Gastrocnemius medialis (tissue), 4 donors: ENCODE measurements around the gene MMEL1. TPM values are rescaled to one million over a fixed set of nuclear protein-coding genes. Genes with fewer than 3 reads are reported as not detected.

Experiments used
- ATAC-seq, 2 donors: fragments of 150-250 bp; one replicate each; pipeline ENCODE4 v1.9.1; 2016
- DNase-seq, 2 donors: peaks; one replicate each; pipeline ENCODE4 v3.0.0-alpha.2; 2019
- H3K27ac ChIP-seq, 4 donors: fragments of 200-600 bp; sonication (generic); 1 replicate in 1 of 4; 2 replicates in 3 of 4; pipeline ENCODE4 v1.5.1; 2016 to 2018; ENCODE audit warnings: mild to moderate bottlenecking in 2 of 4, moderate library complexity in 1 of 4
- H3K27me3 ChIP-seq, 3 donors: fragments of 200-600 bp; sonication (generic) in 2 of 3; 1 replicate in 1 of 3; 2 replicates in 2 of 3; pipeline versions ENCODE4 v1.5.1 to v1.6.0; 2016 to 2019; ENCODE audit warnings: mild to moderate bottlenecking in 1 of 3, moderate library complexity in 1 of 3
- H3K36me3 ChIP-seq, 2 donors: fragments of 200-600 bp; sonication (generic) in 1 of 2; one replicate each; pipeline ENCODE4 v1.5.1; 2017 to 2018
- H3K4me1 ChIP-seq, 2 donors: fragments of 200-600 bp; sonication (generic) in 1 of 2; one replicate each; pipeline ENCODE4 v1.5.1; 2016 to 2017; ENCODE audit warnings: mild to moderate bottlenecking in 2 of 2
- H3K4me3 ChIP-seq, 4 donors: fragments of 200-600 bp; sonication (generic) in 3 of 4; 1 replicate in 1 of 4; 2 replicates in 3 of 4; pipeline ENCODE4 v1.5.1; 2016 to 2019; ENCODE audit warnings: mild to moderate bottlenecking in 2 of 4
- H3K9me3 ChIP-seq, 3 donors: fragments of 200-600 bp; sonication (generic) in 2 of 3; 1 replicate in 1 of 3; 2 replicates in 2 of 3; pipeline ENCODE4 v1.5.1; 2016 to 2019
- POLR2A ChIP-seq, 2 donors: fragments of 450-650 bp; IDR thresholded peaks; one replicate each; pipeline ENCODE4 v1.6.1; 2017; ENCODE audit warnings: antibody characterized with exemption in 2 of 2, mild to moderate bottlenecking in 2 of 2, moderate library complexity in 2 of 2
- in situ Hi-C, 4 donors: fragments of 200-750 bp; cut with MboI; loops; one replicate each; pipeline versions ENCODE4 v1.15.0 to v1.8.0; 2017; ENCODE audit warnings: low sequenced_read_pairs in 4 of 4
- intact Hi-C: fragments of 100-400 bp; cut with DNase I; formaldehyde crosslinking; loops from one replicate; pipeline ENCODE4 v1.15.1; 2023; ENCODE audit warnings: low total_unique reads
- total RNA-seq, 4 donors: library from RNA; depleted of rRNA; stranded (reverse); fragments of >200 nt; gene quantifications; one replicate each; pipeline versions ENCODE4 v1.1.0 to v1.2.3, GENCODE V29; 2016
- TF ChIP-seq, protein P1 (sequence below), 5 experiments: fragments of 450-650 bp in 3 of 5; fragments of 200-600 bp in 2 of 5; sonication (generic) in 2 of 5; IDR thresholded peaks in 4 of 5; conservative IDR thresholded peaks in 1 of 5; 1 replicate in 4 of 5; 2 replicates in 1 of 5; pipeline ENCODE4 v1.5.1; 2016 to 2019; ENCODE audit warnings: antibody characterized with exemption in 5 of 5, mild to moderate bottlenecking in 3 of 5, moderate library complexity in 3 of 5

Gene MMEL1
- total RNA-seq, 4 donors from 2014 or later = not detected

- H3K36me3 ChIP-seq = no peaks in the 10 kb centered on the region
- H3K9me3 ChIP-seq = no peaks in the 10 kb centered on the region
- in situ Hi-C loops = loop anchor here in 2 of 4 donors (25.0 kb wide), 1 partner anchor 404 kb away; the partner anchor contains the start of gene FAAP20 (in 2 of the 2)
- H3K4me1 ChIP-seq = peaks cover 0 to 8% of the 10 kb centered on the region in 2 donors
- no peak overlapping the region for H3K27ac ChIP-seq
- TF ChIP-seq POLR2A (IDR thresholded peaks at IDR 0.05) = no peak
- TF ChIP-seq, protein P1, sequence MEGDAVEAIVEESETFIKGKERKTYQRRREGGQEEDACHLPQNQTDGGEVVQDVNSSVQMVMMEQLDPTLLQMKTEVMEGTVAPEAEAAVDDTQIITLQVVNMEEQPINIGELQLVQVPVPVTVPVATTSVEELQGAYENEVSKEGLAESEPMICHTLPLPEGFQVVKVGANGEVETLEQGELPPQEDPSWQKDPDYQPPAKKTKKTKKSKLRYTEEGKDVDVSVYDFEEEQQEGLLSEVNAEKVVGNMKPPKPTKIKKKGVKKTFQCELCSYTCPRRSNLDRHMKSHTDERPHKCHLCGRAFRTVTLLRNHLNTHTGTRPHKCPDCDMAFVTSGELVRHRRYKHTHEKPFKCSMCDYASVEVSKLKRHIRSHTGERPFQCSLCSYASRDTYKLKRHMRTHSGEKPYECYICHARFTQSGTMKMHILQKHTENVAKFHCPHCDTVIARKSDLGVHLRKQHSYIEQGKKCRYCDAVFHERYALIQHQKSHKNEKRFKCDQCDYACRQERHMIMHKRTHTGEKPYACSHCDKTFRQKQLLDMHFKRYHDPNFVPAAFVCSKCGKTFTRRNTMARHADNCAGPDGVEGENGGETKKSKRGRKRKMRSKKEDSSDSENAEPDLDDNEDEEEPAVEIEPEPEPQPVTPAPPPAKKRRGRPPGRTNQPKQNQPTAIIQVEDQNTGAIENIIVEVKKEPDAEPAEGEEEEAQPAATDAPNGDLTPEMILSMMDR (IDR thresholded peaks at IDR 0.05 in 4 of 5, conservative IDR thresholded peaks at IDR 0.05 in 1 of 5) = no peak
- peaks cover 3 to 28% (median 5%) of the 10 kb centered on the region in 3 donors for H3K27me3 ChIP-seq
- intact Hi-C loops = no loop called here
- DNase-seq = no peak
- no peak overlapping the region for H3K4me3 ChIP-seq
- no peak for ATAC-seq
Measured at GRCh38 chr1:2591581-2592261, 41.1 kb downstream of the MMEL1 start.

DNA sequence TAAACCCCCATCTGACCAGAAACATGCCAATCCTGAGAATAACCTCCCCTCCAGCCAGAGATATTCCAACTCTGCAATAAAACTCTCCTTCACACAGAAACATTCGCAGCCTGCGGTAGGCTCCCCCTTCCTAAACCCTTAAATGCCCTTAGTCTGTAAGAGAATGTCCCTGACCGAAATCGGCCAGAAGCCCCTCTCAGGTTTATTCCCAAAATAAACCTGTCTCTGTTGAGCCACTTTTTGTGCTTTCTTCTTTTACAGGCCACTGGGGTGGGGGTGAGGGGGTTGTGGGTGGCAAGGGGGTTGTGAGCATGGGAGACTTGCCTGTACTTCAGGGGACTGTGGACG lies 41.6 kb downstream of the MMEL1 start:
- Histone ChIP-seq H3K27ac (no peak overlapping the region), H3K9me3 (no peaks in the 10 kb centered on the region), H3K4me1 (peaks cover 0 to 8% of the 10 kb centered on the region in 2 donors), H3K36me3 (no peaks in the 10 kb centered on the region), H3K4me3 (no peak overlapping the region), H3K27me3 (peaks cover 3 to 28% (median 5%) of the 10 kb centered on the region in 3 donors)
- TF ChIP-seq, protein P1 (IDR thresholded peaks at IDR 0.05 in 4 of 5, conservative IDR thresholded peaks at IDR 0.05 in 1 of 5) = no peak
- TF ChIP-seq POLR2A (IDR thresholded peaks at IDR 0.05) = no peak
- DNase-seq (no peak), ATAC-seq (no peak)
- in situ Hi-C loops (loop anchor here in 2 of 4 donors (25.0 kb wide), 1 partner anchor 404 kb away; the partner anchor contains the start of gene FAAP20 (in 2 of the 2)), intact Hi-C loops (no loop called here)

DNA sequence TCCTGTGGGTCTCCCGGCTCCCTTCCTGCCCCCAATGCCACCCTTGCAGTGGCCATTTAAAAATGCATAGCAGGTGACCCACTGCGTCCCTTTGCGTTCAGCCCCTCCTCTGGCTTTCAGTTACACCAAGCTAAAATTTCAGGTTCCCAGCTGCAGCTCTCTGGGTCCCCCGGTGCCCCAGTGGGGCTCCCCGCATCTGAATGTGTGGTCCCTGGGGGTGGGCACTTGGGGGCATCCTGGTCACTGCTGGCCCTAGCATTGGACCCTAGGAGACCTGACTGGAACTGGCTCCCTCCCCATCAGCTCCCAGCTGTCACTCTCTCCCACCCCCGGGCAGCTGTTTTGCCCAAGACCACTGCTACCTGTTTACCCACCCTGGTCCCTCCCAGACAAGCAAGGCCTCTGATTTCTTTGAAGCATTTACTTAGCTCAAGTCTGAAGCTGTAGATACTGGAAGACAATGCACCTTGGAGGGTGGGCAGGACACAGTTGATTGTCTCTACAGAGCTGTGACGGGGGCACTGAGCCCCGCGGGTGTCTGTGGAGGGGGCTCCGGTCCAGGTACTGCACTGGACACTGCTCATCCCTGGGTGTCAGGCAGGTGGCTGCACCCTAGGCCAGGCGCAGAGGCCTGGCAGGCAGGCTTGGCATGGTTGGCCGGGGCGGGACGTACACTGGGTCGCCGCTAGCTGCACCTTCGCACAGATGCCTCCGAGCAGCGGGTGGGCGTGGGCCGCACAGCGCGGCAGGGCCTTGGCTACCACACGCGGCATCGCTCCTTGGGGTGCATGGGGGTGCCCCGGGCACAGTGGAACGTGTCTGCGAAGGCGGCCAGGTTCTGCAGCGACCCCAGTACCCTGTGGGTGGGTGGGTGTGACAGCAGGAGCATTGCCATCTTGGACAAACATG lies 42.3 kb downstream of the MMEL1 start:
- Histone ChIP-seq H3K27ac (no peak overlapping the region), H3K36me3 (no peaks in the 10 kb centered on the region), H3K9me3 (no peaks in the 10 kb centered on the region), H3K4me3 (no peak overlapping the region), H3K27me3 (peaks cover 3 to 24% (median 5%) of the 10 kb centered on the region in 3 donors), H3K4me1 (peaks cover 1 to 10% of the 10 kb centered on the region in 2 donors)
- no peak for DNase-seq
- no peak for ATAC-seq
- intact Hi-C loops = no loop called here
- TF ChIP-seq POLR2A (IDR thresholded peaks at IDR 0.05) = no peak
- TF ChIP-seq, protein P1 (IDR thresholded peaks at IDR 0.05 in 4 of 5, conservative IDR thresholded peaks at IDR 0.05 in 1 of 5) = no peak
- in situ Hi-C loops = loop anchor here in 2 of 4 donors (25.0 kb wide), 1 partner anchor 403 kb away; the partner anchor contains the start of gene FAAP20 (in 2 of the 2)

DNA sequence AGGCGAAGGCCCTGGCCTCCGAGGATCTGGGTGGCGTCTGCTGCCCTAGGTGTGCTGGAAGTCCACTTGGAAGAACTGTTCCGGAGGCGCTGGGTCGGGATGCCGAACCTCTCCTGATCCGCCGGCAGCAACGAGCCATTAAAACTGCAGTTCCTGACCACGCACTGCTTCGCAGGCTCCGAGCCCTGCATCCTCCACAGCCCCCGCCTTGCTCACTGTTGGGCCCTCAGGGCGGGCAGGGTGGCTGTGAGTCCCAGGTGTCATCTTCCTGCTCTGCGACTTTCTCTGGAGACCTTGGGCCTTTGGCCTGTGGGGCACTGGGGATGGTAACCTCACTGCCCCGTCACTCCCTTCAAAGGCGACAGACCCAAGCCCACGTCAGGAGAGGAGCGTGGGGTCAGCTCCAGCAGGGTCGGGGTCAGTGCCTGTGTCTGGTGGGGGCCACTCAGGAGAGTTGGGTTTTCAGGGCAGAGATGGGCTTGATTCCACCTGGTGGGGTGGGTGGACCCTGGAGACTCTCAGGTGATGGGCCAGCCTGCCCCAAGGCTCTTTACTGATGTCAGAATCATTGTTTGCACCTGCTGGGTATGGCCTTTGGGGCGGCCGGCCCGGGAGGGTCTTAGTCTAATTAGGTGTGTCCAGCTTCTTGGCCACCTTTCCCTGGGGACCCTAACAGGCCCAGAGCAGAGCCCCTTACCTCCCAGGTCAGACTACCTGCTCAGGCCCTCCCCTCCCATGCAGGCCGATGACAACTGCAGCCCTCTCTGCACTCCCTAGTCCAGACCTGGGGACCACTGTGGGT lies 43.2 kb downstream of the MMEL1 start:
- ATAC-seq = no peak
- Histone ChIP-seq H3K4me3 (no peak overlapping the region), H3K27ac (no peak overlapping the region), H3K27me3 (peaks cover 3 to 16% (median 5%) of the 10 kb centered on the region in 3 donors), H3K9me3 (no peaks in the 10 kb centered on the region), H3K36me3 (no peaks in the 10 kb centered on the region), H3K4me1 (peaks cover 10 to 17% of the 10 kb centered on the region in 2 donors)
- no peak for DNase-seq
- in situ Hi-C loops (loop anchor here in 2 of 4 donors (25.0 kb wide), 1 partner anchor 402 kb away; the partner anchor contains the start of gene FAAP20 (in 2 of the 2)), intact Hi-C loops (loop anchor here (5.0 kb wide), 1 partner anchor 392 kb away; no protein-coding TSS in a partner anchor)
- TF ChIP-seq, protein P1 (IDR thresholded peaks at IDR 0.05 in 4 of 5, conservative IDR thresholded peaks at IDR 0.05 in 1 of 5) = no peak
- no peak for TF ChIP-seq POLR2A (IDR thresholded peaks at IDR 0.05)
